H54 (cell line): ENCODE data around the gene SMIM24.

Source experiments
- DNase-seq: peaks from one replicate; pipeline ENCODE4 v3.0.0; 2011; ENCODE audit warnings: low spot score, mixed read lengths; ENCODE audit not compliant: insufficient read length
- FAIRE-seq: peaks from 3 replicates; lab custom pipeline; 2011; peaks lifted over from hg19 to GRCh38; lab: Jason Lieb, UNC
- POLR2A ChIP-seq: IDR thresholded peaks from 2 replicates; pipeline ENCODE4 v1.6.1; 2011; ENCODE audit warnings: low read depth, mild to moderate bottlenecking, low read length

SMIM24 gene

DNA sequence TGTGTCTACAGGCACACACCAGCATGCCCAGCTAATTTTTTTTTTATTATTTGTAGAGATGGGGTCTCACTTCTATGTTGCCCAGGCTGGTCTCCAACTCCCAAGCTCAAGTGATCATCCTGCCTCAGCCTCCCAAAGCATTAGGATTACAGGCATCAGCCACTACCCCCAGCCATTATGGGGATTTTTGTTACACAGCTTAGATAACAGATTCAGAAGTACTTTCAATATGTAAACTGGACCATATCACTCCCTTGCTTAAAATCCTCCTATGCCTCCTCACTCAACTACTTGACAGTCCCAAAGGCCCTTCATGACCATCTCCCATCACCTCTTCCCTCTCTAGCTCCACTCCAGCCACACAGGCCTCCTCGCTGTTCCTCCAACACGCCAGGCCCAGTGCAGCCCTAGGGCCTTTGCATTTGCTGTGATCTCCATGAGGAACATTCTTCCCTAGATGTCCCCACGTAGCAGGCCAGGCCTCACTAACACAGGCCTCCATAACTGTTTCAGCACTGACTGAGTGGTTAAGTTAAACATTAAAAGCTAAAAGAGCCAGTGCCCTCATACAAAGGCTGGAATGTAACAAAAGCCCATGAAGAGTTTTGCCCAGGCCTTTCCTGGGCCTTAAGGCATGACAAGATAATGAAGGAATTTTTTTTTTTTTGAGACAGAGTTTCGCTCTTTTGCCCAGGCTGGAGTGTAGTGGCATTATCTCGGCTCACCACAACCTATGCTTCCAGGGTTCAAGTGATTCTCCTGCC, 17.6 kb upstream of the SMIM24 start:
- DNase-seq (no peak), FAIRE-seq (no peak)
- no peak for TF ChIP-seq POLR2A

GRCh38 chr19:3496392-3497273, 16.3 kb upstream of the SMIM24 start:
- FAIRE-seq: no peak
- no peak for TF ChIP-seq POLR2A
- DNase-seq: no peak

DNA sequence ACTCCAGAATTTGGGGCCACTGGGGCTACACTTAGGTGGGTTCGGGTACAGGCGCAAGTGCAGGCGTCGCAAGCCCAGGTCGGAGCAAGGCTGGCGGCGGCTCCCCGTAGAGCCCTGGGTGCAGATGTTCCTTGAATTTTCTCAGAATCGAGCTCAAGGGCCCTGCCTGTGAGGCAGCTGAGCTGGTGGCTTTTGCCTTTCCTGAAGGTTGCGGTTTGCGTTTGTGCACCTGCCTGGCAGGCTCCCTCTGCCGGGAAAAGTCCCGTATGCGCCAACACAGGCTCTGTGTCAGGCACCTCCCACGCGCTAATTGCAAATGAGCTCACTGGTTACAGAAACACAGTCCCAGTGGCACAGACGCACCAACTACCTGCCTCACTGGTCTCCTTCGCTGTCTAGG, 14.2 kb upstream of the SMIM24 start:
- no peak for DNase-seq
- FAIRE-seq: no peak
- TF ChIP-seq POLR2A: no peak

DNA sequence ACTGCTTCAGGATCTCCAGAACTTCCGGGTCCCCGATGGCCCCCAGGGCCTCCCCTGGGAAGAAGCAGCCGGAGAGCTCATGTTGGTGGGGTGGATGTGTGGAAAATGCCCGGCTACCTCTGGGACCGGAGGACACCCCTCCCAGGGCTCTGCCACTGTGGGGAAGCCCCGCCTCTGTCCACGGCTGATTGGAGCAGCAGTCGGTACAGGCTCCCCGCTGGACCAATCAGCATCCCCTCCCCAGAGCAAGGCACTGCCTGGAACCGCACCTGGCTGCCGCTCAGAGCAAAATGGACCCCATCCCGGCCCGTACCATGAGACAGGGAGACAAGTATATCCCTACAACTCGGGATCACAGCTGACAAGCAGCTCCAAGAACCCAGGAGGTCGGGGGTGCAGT, 13.7 kb upstream of the SMIM24 start:
- FAIRE-seq (no peak), DNase-seq (peak; percentile 85)
- TF ChIP-seq POLR2A: no peak

DNA sequence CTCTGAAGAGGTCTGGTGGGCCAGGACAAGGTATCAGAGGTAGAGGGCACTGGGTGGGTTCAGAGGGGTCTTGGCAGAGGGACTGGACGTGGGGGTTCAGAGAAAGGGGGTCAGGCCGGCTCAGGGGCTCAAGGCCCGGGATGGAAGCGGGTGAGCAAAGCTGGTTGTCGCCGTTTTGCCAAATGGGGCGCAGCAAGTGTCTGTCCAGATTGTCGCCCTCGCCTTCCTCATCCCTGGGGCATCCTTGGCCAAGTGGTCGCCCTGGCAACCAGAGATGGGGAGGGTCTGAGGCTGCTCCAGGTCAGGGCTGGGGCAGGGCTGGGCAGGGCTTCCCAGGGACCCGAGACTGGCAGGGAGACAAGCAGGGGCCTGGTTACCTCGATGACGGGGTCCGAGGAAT, 13.3 kb upstream of the SMIM24 start:
- no peak for TF ChIP-seq POLR2A
- FAIRE-seq: no peak
- no peak for DNase-seq

- DNase-seq (no peak), FAIRE-seq (no peak)
- TF ChIP-seq POLR2A: no peak
Observed at GRCh38 chr19:3492919-3493318, 12.6 kb upstream of the SMIM24 start.

DNA sequence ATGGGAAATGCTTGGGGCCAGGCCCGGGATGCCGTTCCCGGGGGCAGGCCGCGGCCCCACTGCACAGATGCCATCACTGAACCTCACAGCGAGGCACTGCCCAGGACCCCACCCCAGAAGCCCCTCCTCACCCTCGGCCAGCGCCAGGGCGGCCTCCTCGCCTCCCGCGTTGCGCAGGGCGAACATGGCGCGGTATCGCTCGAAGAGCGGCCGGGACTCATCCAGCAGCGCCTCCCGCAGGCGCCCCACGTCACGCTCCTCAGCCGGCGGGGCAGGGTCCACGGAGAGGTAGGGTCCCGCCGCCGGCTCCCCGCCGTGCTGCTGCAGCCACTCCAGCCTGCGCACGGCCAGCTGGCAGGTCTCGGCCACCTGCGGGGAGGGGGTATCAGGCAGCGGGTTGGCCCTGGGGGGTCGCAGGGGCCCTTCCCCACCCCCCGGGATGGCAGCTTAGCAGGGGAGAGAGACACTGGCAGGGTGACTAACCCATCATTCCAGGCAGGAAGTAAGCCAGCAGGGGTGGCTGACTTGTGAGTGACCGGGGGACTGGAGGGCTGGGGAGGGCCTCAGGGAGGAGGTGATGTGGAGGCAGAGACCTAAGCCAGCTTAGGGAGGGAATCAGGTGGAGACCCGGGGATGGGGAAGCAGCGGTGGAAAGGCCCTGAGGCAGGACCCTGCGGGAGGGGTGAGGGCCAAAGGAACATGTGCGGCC, 12.0 kb upstream of the SMIM24 start:
- no peak for TF ChIP-seq POLR2A
- FAIRE-seq (no peak), DNase-seq (peak; percentile 67)

- no peak for DNase-seq
- TF ChIP-seq POLR2A: no peak
- no peak for FAIRE-seq
Observed at GRCh38 chr19:3491396-3492119, 11.2 kb upstream of the SMIM24 start.

DNA sequence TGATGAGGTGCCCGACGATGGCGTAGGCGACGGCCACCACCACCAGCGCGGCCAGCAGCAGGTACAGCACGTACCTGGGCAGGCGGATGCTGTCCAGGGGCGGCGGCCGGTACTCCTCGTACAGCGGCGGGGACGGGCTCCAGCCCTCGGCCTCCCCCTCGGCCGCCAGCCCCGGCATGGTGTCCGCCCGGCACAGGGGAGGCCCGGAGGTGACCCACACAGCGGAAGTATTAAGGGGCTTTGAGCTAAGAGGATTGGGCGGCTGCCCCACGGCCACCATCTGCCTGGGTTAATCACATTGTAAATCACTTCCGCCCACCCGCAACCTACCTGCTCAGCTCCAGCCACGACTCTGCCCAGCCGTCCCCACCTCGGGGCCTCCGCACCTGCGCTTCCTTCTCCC, 2.9 kb upstream of the SMIM24 start, which contains the start of gene SMIM44:
TSS of gene SMIM44 (minus strand) at position 216 of the 403 bp plus-strand sequence. CDS start at position 178, 38 bp downstream.
- TF ChIP-seq POLR2A: no peak
- DNase-seq: no peak
- FAIRE-seq: no peak

GRCh38 chr19:3482507-3483225, 2.3 kb upstream of the SMIM24 start:
- no peak for DNase-seq
- no peak for TF ChIP-seq POLR2A

DNA sequence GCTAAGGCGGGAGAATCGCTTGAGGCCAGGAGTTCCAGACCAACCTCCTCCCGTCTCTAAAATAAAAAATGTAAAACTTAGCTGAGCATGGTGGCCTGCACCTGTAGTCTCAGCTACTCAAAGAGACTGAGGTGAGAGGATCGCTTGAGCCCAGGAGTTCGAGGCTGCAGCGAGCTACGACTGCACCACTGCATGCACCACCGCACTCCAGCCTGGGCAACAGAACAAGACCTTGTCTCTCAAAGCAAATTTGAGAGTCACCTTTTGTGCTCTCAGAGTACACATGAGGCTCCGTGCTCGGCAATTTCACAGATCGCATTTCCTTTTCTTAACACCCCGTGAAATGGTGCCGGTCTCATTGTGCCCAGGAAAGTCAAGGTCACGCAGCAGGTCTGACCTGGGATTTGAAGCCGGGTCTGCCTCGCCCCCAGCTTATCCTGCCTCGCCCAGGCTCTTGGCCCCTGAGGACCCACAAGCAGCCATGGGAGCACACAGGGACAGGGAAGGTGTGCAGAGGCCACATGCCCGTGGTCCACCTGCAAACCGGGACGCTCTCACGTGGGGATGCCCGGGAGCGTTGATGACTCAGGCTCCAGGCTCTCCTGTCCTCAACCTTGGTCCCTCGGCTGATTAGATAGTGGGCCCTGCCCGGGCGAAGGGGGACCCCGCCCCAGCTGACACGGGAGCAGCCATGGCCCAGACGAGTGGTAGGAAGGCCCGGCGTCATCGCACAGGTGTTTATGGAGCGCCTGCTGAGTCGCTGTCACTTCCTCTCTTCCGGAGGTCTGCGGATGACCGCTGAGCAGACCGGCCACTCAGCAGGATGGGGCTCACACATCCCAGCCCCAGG, 1.1 kb upstream of the SMIM24 start:
- no peak for TF ChIP-seq POLR2A
- no peak for FAIRE-seq

More at GRCh38 chr19:3482507-3483225, 2.3 kb upstream of the SMIM24 start:
- no peak for FAIRE-seq

DNA sequence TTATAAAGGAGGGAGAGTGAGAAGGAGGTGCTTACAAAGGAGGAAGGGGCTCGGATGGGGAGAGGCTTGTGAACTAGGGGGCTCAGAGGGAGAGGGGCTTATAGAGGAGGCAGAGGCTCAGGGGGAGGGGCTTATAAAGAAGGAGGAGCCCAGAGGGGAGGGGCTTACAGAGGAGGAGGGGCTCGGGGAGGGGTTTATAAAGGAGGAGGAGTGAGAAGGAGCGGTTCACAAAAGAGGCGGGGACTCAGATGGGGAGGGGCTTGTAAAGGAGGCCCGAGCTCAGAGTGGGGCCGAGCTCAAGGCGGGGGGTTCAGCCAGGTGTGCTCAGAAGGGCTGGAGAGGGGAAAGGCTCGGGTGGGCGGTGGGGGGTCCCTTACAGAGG, 500 bp downstream of the SMIM24 start:
- no peak for DNase-seq
- no peak for TF ChIP-seq POLR2A
- FAIRE-seq: no peak

More for the DNA sequence above, 1.1 kb upstream of the SMIM24 start:
- DNase-seq: no peak
